Measurements from ENCODE around the gene NDUFAF7.
"Not testable (repeated sequence)": the region's sequence is repeated elsewhere in the genome, so short reads cannot be mapped to it uniquely, and the experiment has no call there.

NDUFAF7 gene

DNA sequence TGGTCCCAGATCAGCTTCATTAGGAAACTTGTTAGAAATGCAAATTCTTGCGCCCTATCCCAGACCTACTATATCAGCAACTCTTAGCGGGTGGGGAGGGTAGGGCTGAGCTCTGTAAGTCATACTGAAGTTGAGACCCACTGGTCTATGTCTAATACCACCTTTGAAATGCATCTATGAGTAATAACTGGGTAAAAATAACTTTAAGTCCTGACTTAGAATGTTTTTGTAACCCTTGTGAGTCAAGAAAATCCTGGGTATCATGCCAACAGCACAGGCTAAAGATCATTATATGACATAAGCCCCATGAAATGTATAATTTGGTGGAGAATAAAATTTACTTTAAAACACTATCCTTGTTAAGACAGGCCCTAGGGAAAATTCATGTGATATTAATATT is 51.7 kb downstream of the NDUFAF7 start:
- no peak for DNase-seq

DNA sequence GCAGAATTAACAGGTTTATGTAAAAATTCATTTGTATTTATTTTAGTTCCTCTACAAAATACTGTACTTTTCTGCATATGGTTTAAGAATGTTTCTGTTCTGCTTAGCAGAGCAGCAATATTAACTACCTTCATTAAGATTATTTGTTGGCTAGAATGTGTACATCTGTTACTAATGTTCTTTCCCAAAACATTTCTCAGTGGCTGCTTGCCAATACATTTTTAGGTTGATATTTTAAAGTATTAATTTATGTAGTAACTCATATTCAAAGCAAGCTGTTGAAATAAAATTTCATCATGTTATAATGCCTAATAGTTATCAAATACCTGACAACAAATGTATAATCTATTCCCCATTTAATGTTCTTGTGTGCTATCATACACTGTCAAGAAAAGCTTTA is 52.9 kb downstream of the NDUFAF7 start:
- no peak for DNase-seq

DNA sequence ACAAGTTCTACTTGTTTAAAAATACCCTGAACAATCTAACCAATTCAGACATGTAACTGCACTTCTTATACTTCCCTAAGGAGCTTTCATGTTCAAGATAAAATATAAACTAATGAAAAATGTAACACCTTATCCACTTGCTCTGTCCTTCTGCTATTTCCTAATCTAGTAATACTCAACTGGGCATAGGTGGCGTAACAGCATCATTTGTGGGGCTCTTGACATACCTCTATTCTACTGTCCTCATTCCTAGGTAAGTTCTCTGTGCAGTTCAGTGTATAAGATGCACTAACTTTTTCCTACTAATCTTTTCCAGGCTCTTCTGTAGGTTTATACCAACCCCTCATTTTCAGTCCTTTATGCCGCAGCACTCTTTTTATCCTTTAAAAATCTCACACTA is 56.5 kb downstream of the NDUFAF7 start:
- no peak for DNase-seq

DNA sequence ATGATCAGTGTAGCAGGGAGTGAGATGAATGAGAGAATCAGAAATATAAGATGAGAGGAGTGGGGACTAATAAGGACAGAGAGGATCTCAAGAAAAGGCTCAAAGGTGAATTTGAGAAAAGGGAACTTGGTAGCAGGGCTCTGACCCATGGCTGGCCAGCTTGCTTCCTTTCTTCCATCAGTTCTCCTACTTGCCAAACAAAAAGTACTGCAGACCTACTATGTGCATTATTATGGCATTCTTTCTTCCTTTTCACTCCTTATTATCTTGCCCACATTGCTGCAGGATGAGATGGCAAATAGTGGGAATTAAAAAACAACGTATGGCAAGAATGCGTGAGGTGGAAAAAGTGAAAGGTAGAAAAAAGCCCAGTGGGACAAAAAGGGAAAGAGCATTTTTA is 60.2 kb downstream of the NDUFAF7 start:
- no peak for DNase-seq

DNA sequence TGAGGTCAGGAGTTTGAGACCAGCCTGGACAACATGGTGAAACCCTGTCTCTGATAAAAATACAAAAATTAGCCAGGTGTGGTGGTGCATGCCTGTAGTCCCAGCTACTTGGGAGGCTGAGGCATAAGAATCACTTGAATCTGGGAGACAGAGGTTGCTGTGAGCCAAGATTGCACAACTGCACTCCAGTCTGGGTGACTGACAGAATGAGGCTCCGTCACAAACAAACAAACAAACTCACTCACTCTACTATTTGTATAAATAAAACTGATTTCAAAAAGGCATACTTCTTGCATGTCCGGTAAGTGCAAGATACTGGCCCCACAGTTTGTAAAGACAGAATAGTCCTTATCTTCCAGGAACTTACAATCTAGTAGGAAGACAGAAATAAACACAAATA is 63.4 kb downstream of the NDUFAF7 start:
- DNase-seq = not testable (repeated sequence)

DNA sequence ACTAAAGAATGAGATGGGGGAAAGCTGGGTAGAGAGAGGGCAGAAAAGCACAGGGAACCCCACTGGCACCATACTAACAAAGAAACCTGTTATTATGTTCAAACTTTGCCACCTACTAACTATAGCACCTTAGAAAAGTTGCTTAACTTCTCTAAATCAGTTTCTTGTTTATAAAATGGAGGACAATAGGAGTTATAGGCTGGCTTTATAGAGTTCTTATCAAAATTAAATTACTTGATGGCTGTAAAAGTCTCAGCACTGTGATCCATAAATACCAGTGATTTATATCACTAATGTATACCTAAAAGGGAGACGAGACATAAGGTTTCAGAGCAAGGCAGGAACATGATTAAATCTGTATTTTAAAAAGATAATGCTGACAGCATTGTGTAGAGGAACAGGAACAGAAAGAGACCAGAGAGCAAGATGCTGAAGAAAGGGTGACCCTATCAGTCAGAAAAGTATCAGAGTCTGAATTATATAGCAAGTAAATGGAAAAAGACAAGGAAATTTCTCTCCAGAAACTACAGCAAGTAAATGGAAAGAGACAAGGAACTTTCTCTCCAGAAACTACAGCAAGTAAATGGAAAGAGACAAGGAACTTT is 64.1 kb downstream of the NDUFAF7 start:
- DNase-seq = no peak

DNA sequence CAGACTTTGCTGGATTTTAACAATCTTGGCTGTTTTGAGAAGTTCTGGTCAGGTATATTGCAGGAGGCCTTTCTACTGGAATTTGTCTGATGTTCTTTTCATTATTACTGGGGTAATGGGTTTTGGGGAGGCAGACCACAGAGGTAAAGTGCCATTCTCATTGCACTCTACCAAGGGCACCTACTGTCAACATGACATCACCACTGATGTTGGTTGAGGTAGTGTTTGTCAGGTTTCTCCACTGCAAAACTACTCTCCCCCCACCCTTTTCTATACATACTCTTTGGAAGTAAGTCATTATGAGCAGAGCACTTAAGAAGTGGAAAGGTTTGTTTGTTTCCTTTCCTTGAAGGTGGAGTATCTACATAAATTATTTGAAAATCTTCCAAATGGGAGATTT is 66.2 kb downstream of the NDUFAF7 start:
- DNase-seq = no peak

All from NCI-H1105 (cell line).